Smooth muscle cell (in vitro differentiated cells): ENCODE measurements around the gene WASHC2C. TPM values are rescaled to one million over a fixed set of nuclear protein-coding genes. Genes with fewer than 3 reads are reported as not detected.
"Not testable (repeated sequence)": the region's sequence is repeated elsewhere in the genome, so short reads cannot be mapped to it uniquely, and the experiment has no call there.

Source experiments
- DNase-seq: peaks from one replicate; lab custom pipeline; 2025; ENCODE audit not compliant: unreplicated experiment; lab: John Stamatoyannopoulos, UW
- H2AFZ ChIP-seq: fragments of 200-600 bp; sonication (generic); 2 replicates; pipeline ENCODE4 v1.6.0; 2016; ENCODE audit warnings: antibody characterized with exemption, low read depth, mild to moderate bottlenecking
- H3F3A ChIP-seq: fragments of 200-600 bp; sonication (generic); 2 replicates; pipeline ENCODE4 v1.6.0; 2017; ENCODE audit warnings: antibody characterized with exemption, low read depth
- H3K27ac ChIP-seq: fragments of 200-600 bp; sonication (generic); 2 replicates; pipeline ENCODE4 v1.5.1; 2016; ENCODE audit warnings: low read depth, mild to moderate bottlenecking
- H3K27me3 ChIP-seq: fragments of 200-600 bp; sonication (generic); 2 replicates; pipeline ENCODE4 v1.6.1; 2016; ENCODE audit warnings: low read depth, mild to moderate bottlenecking
- H3K36me3 ChIP-seq: fragments of 200-600 bp; sonication (generic); 2 replicates; pipeline ENCODE4 v1.5.1; 2016; ENCODE audit warnings: low read depth
- H3K4me1 ChIP-seq: fragments of 200-600 bp; sonication (generic); 2 replicates; pipeline ENCODE4 v1.5.1; 2016; ENCODE audit warnings: low read depth
- H3K4me2 ChIP-seq: fragments of 200-600 bp; sonication (generic); 2 replicates; pipeline ENCODE4 v1.6.0; 2016; ENCODE audit warnings: mild to moderate bottlenecking
- H3K4me3 ChIP-seq: fragments of 200-600 bp; sonication (generic); 2 replicates; pipeline ENCODE4 v1.5.1; 2016; ENCODE audit warnings: mild to moderate bottlenecking
- H3K79me2 ChIP-seq: fragments of 200-600 bp; sonication (generic); 2 replicates; pipeline ENCODE4 v1.6.0; 2016; ENCODE audit warnings: low read depth, mild to moderate bottlenecking
- H3K9ac ChIP-seq: fragments of 200-600 bp; sonication (generic); 2 replicates; pipeline ENCODE4 v1.6.0; 2016; ENCODE audit warnings: low read depth
- H3K9me3 ChIP-seq: fragments of 200-600 bp; sonication (generic); replicated peaks from 2 replicates; pipeline ENCODE4 v1.5.1; 2016; ENCODE audit warnings: low read depth
- H4K20me1 ChIP-seq: fragments of 200-600 bp; sonication (generic); 2 replicates; pipeline ENCODE4 v1.6.0; 2016; ENCODE audit warnings: low read depth
- CTCF ChIP-seq: fragments of 200-600 bp; sonication (generic); IDR thresholded peaks from 2 replicates; pipeline ENCODE4 v1.5.1; 2017; ENCODE audit warnings: borderline replicate concordance, mild to moderate bottlenecking, antibody characterized with exemption; ENCODE audit not compliant: insufficient read depth, poor library complexity, severe bottlenecking
- WGBS: methylation state at CpG from one replicate; pipeline ENCODE4 v1.1.7; 2016; ENCODE audit warnings: low lambda C conversion rate; 5-methylcytosine and 5-hydroxymethylcytosine counted together
- polyA plus RNA-seq: library from polyadenylated mRNA; unstranded; fragments of >200 nt; fragmentation: Nextera tagmentation; extraction: Ambion mirVana; gene quantifications from 2 replicates; pipeline ENCODE4 v1.2.1, GENCODE V29; 2016
- total RNA-seq: library from RNA; depleted of rRNA; stranded (reverse); fragments of >200 nt; gene quantifications from 2 replicates; pipeline ENCODE4 v1.2.3, GENCODE V29; 2014

The WASHC2C gene
- total and polyA plus RNA-seq, 2 experiments from 2014 or later, result 15.1 to 15.9 TPM

- no peak overlapping the region for H3K9ac ChIP-seq
- no peak for DNase-seq
- no peaks in the 10 kb centered on the region for H3K79me2 ChIP-seq
- no peak overlapping the region for H3K4me3 ChIP-seq
- no peaks in the 10 kb centered on the region for H4K20me1 ChIP-seq
- no peaks in the 10 kb centered on the region for H3K27me3 ChIP-seq
- no peak for TF ChIP-seq CTCF
- WGBS, result 80% methylated on average over 4 of the region's 4 CpGs
- no peaks in the 10 kb centered on the region for H3K4me1 ChIP-seq
- H3K36me3 ChIP-seq, result no peaks in the 10 kb centered on the region
- H3K4me2 ChIP-seq, result no peak overlapping the region
- H2AFZ ChIP-seq, result no peak overlapping the region
- no peaks in the 10 kb centered on the region for H3F3A ChIP-seq
- no peaks in the 10 kb centered on the region for H3K9me3 ChIP-seq
- no peak overlapping the region for H3K27ac ChIP-seq
Measured at GRCh38 chr10:45809837-45810236, 82.8 kb downstream of the WASHC2C start.

- 88% methylated on average over 6 of the region's 6 CpGs for WGBS
- no peak for DNase-seq
- Histone ChIP-seq H3K9me3 (no peaks in the 10 kb centered on the region), H3K36me3 (no peaks in the 10 kb centered on the region), H3K4me1 (no peaks in the 10 kb centered on the region), H2AFZ (no peak overlapping the region), H4K20me1 (no peaks in the 10 kb centered on the region), H3K9ac (no peak overlapping the region), H3K27me3 (no peaks in the 10 kb centered on the region), H3F3A (no peaks in the 10 kb centered on the region), H3K27ac (no peak overlapping the region), H3K4me2 (no peak overlapping the region), H3K79me2 (no peaks in the 10 kb centered on the region), H3K4me3 (no peak overlapping the region)
- no peak for TF ChIP-seq CTCF
Measured at GRCh38 chr10:45811075-45811474, 84.0 kb downstream of the WASHC2C start.

GRCh38 chr10:45812959-45813358 is 85.9 kb downstream of the WASHC2C start:
- H2AFZ ChIP-seq, H3K4me2 ChIP-seq, H3K27ac ChIP-seq, H3K79me2 ChIP-seq, DNase-seq, H3K4me1 ChIP-seq, H3K4me3 ChIP-seq, H3K27me3 ChIP-seq, H3K36me3 ChIP-seq, H3K9me3 ChIP-seq, H4K20me1 ChIP-seq, H3K9ac ChIP-seq, H3F3A ChIP-seq: not testable (repeated sequence)
- 81% methylated on average over 9 of the region's 13 CpGs for WGBS

GRCh38 chr10:45814146-45814545 is 87.1 kb downstream of the WASHC2C start:
- H3K27ac ChIP-seq, H3K4me3 ChIP-seq, H2AFZ ChIP-seq, H3K27me3 ChIP-seq, H3K9ac ChIP-seq, H3K36me3 ChIP-seq, H3K9me3 ChIP-seq, DNase-seq, H3F3A ChIP-seq, H3K79me2 ChIP-seq, H4K20me1 ChIP-seq, H3K4me2 ChIP-seq, H3K4me1 ChIP-seq: not testable (repeated sequence)
- WGBS, result 89% methylated on average over 4 of the region's 4 CpGs
